Stomach (tissue), 4 donors: ENCODE results near the gene CCDC180.

Source experiments
- EP300 ChIP-seq: sonication (generic); formaldehyde crosslinking; IDR thresholded peaks from one replicate; pipeline ENCODE4 v1.6.1; 2017; ENCODE audit warnings: antibody characterized with exemption
- POLR2AphosphoS5 ChIP-seq, 3 donors: sonication (generic); formaldehyde crosslinking; IDR thresholded peaks; one replicate each; pipeline ENCODE4 v1.6.1; 2016; ENCODE audit warnings: antibody characterized with exemption in 3 of 3
- TF ChIP-seq, protein P1 (sequence below), 7 experiments: fragments of 450-650 bp in 4 of 7; fragments of 200-600 bp in 3 of 7; sonication (generic) in 3 of 7; IDR thresholded peaks; one replicate each; pipeline ENCODE4 v1.5.1; 2016 to 2019; ENCODE audit warnings: antibody characterized with exemption in 7 of 7, control low read depth in 2 of 7, mild to moderate bottlenecking in 1 of 7

DNA sequence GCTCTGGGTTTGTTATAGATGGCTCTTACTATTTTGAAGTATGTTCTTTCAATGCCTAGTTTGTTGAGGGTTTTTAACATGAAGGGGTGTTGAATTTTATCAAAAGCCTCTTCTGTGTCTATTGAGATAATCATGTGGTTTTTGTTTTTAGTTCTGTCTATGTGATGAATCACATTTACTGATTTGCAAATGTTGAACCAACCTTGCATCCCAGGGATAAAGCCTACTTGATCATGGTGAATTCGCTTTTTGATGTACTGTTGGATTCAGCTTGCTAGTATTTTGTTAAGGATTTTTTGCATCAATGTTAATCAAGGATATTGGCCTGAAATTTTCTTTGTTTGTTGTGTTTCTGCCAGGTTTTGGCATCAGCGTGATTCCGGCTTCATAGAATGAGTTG, 25.5 kb downstream of the CCDC180 start:
- TF ChIP-seq EP300, result no peak
- no peak for TF ChIP-seq POLR2AphosphoS5 (IDR thresholded peaks at IDR 0.05)
- TF ChIP-seq, protein P1, sequence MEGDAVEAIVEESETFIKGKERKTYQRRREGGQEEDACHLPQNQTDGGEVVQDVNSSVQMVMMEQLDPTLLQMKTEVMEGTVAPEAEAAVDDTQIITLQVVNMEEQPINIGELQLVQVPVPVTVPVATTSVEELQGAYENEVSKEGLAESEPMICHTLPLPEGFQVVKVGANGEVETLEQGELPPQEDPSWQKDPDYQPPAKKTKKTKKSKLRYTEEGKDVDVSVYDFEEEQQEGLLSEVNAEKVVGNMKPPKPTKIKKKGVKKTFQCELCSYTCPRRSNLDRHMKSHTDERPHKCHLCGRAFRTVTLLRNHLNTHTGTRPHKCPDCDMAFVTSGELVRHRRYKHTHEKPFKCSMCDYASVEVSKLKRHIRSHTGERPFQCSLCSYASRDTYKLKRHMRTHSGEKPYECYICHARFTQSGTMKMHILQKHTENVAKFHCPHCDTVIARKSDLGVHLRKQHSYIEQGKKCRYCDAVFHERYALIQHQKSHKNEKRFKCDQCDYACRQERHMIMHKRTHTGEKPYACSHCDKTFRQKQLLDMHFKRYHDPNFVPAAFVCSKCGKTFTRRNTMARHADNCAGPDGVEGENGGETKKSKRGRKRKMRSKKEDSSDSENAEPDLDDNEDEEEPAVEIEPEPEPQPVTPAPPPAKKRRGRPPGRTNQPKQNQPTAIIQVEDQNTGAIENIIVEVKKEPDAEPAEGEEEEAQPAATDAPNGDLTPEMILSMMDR (IDR thresholded peaks at IDR 0.05), result no peak
